HG02970 (cell line): ENCODE results near the gene AKR1B1.
"Not testable (repeated sequence)": the region's sequence is repeated elsewhere in the genome, so short reads cannot be mapped to it uniquely, and the experiment has no call there.

ENCODE experiments used
- ATAC-seq: cut with Tn5 transposase; IDR thresholded peaks from one replicate; pipeline ENCODE4 v1.9.1; 2021; ENCODE audit warnings: mild to moderate bottlenecking, moderate library complexity, moderate number of reproducible peaks; ENCODE audit not compliant: unreplicated experiment, low FRiP score

AKR1B1 gene

DNA sequence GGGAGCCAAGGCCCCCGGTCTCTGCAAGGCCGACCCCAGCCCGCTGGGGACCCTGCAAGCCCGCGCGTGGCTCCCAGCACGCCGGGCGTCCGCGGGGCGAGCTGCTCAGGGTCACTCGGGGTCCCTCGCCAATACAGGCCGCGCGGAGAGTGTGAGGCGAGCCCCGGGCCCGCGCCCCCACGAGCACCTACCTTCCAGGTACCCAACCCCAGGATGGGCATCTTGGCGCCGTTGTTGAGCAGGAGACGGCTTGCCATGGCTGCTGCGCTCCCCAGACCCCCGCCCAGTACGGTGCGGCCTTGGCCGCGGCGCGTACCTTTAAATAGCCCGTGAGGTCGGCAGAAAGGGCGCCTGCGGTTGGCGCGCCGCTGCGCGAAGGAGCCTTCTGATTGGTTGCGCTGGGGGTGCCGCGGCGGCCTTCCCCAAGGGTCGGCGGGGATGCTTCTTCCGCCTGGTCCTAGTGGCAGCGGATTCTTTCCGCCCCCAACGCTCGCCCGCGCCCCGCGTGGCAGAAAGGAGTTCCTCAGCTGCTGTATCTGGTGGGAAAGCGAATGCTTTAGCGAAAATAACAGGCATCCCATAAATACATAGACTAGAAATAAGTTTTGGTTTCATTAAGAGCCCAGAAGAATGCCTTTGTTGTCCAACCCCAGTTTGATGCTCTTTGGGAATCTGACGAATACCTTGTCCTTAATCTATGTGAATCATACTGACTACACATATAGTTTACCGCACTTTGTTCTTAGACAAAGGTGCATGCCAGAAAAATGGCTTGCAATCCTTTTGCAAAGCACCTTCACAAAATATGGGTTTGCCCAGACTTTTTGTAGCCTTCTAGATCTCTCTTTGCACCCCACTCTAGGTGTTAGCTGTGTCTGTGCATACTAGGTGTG lies at the start of gene AKR1B1:
AKR1B1 (minus strand) TSS at position 295 of the 893 bp plus-strand sequence; CDS start at position 257, 38 bp downstream.
- ATAC-seq, result peak; percentile 97

- no peak for ATAC-seq
Measured at GRCh38 chr7:134505856-134506255, 47.0 kb upstream of the AKR1B1 start.

DNA sequence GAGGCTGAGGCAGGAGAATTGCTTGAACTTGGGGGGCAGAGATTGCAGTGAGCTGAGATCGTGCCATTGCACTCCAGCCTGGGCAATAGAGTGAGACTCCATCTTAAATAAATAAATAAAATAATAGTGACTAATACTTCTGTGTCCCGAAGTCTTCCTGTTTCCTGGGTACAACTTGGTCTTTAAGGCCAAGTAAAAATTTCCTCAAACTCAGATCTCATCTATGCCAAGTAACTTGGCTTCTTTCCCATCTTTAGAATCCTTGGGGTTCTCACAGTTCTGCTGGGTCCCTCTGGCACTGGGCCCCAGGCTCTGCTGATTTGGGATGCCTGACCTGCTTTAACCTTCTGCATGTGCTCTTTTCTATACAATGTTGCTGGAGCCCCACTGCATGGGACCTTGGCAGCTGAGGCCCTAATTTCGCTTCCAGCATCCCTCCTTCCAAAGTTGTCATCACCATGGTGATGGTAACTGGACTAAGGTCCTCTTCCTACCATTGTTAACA lies 45.8 kb upstream of the AKR1B1 start:
- ATAC-seq, result no peak

- ATAC-seq, result no peak
Measured at GRCh38 chr7:134502463-134503371, 43.8 kb upstream of the AKR1B1 start.

- ATAC-seq, result no peak
Measured at GRCh38 chr7:134500982-134501381, 42.1 kb upstream of the AKR1B1 start.

DNA sequence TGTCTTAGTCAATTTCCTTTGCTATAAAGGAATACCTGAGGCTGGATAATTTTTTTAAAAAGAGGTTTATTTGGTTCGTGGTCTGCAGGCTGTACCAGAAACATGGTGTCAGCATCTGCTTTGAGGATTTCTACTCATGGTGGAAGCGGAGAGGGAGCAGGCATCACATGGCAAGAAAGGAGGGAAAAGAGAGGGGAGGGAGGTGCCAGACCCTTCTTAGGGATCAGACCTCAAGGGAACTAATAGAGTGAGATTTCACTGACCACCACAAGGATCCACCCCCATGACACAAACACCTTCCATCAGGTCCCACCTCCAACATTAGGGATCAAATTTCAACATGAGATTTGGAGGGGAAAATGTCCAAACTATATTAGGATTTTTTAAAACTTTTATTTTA lies 41.5 kb upstream of the AKR1B1 start:
- ATAC-seq, result no peak

DNA sequence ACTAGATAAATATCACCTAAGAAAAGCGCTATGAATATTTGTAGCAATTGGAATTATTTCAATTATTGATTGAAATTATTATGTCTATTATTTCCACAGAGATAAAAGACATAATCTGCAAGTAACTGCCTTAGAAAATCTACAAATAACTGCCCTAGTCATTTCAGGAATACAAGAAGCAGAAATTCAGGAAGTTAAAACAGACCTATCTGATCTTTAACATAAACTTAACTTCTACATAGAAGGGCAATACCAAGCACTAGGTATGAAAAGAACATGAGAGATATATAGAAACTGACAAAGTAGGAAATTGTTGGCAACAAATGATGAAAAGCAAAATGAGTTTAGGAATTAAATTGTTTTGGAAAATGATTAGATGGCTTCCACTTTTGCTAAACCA lies 36.6 kb upstream of the AKR1B1 start:
- no peak for ATAC-seq

DNA sequence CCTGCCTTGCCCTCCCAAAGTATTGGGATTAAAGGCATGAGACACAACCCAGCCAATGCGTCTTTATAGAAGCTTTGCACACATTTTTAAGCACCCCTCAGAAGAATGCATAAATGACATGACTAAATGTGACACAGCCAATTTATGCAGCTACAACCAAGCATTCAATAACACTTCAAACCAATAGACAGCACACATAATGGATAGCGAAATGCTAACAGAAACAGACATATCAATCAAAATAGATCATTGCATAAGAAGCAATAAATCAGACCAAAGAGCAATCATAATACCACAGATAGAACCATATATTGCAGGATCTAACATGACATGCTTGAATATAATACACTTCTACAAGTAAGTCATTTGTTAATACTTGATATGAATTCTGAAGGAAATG lies 34.2 kb upstream of the AKR1B1 start:
- ATAC-seq, result no peak

- not testable (repeated sequence) for ATAC-seq
Measured at GRCh38 chr7:134487721-134488120, 28.8 kb upstream of the AKR1B1 start.

DNA sequence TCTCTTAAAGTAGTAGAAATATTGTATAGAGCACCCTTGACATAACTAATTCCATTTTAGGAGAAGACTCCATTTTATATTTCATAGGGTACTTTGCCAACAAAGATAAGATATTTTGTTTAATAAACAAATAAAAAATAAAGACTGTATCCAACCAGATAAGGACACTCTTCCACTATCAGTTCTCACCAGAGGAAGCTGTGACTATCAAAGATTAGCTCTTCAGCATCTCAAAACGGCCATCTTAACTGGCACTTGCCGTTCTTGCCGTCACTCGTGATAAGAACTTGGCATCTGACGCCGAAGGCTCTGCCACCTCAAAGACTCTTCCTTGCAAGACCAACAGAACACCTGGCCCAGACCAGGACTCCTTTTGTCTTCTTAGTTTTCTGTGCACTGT lies 26.3 kb upstream of the AKR1B1 start:
- no peak for ATAC-seq

- ATAC-seq, result no peak
Measured at GRCh38 chr7:134483296-134483695, 24.4 kb upstream of the AKR1B1 start.

DNA sequence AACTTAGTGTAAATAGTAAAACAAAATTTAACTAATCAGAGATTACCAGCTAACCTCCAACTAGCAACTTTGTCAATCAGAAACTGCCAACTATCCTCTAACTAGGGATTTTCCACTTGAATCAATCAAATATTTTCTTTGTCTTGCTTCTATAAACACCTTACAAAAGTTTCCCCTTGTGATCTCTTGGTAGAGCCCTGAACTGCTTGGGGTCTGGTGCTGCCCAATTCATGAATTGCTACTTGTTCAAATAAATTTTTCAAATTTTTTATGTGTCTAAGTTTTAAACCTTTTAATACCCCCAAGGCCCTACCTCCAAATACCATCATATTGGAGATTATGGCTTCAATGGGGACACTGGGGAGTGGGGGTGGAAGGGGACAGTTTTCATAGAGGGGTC lies 24.0 kb upstream of the AKR1B1 start:
- ATAC-seq, result no peak

DNA sequence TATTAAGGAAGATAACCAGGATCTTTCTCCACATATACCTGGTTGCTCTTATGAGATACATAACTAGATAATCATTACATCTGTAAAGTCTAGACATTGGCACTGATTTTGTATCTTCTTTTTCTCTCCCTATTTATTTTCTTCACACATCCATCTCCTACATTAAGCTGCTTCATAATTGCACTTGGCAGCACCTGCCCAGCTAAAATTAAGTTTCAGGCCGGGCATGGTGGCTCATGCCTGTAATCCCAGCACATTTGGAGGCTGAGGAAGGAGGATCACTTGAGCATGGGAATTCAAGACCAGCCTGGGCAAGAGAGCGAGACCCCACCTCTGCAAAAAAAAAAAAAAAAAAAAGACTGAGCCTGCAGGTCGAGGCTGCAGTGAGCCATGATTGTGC lies 22.3 kb upstream of the AKR1B1 start:
- ATAC-seq, result no peak

GRCh38 chr7:134480730-134481129 lies 21.8 kb upstream of the AKR1B1 start:
- ATAC-seq, result no peak

GRCh38 chr7:134480202-134480601 lies 21.3 kb upstream of the AKR1B1 start:
- no peak for ATAC-seq

DNA sequence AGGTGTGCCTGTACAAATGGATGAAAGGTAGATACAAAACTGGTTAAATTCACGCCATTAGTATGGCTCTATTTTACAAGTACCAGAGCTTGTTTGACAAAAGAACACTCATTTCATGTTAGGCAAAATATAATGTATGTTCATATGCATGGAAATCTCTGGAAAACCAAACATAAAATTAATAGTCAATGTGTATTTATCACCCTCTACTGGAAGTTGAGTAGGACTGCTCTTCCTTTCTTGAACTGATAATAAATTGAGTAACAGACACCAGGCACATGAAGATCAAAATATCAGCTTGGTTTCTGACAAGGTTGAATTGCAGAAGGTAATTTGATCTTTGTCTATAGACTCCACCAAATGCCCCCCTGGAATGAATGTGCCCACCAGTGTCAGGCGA lies 19.8 kb upstream of the AKR1B1 start:
- ATAC-seq, result no peak

GRCh38 chr7:134477954-134478353 lies 19.1 kb upstream of the AKR1B1 start:
- ATAC-seq, result no peak

DNA sequence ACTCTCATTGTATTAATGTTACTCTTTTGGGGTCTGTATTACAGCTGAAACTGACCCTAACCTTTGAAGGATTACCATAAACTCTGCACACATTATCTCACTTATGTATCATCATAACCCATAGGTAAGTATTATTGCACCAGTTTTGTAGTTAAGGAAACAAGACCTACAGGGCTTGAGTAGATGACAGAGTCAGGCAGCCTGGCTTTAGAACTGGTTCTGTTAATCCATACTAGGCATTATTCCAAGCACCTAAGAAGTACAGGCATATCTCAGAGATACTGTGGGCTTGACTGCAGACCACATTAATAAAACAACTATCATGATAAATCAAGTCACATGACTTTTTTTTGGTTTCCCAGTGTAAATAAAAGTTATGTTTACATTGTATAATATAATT lies 17.1 kb upstream of the AKR1B1 start:
- no peak for ATAC-seq

DNA sequence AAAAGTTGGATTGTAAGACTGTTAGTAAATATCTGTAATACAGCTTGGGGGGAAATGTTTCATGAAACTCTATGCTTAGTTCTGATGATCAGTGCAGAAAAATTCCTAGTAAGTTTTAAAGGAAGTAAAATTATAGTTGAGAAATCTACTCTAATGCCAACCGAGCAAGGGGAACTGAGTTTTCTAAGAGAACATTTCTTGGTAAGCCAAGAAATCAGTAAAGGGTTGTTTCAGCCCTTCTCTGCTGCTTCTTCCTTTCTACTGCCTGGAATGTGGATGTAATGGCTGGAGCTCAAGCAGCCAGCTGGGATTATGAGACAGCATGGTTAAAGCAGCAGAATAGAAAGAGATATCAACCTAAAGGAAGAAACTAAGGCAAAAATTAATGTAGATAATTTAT lies 15.9 kb upstream of the AKR1B1 start:
- ATAC-seq, result no peak

- ATAC-seq, result no peak
Measured at GRCh38 chr7:134473861-134474291, 15.0 kb upstream of the AKR1B1 start.

GRCh38 chr7:134472572-134473244 lies 13.8 kb upstream of the AKR1B1 start:
- no peak for ATAC-seq
